ENCODE data around the gene CT45A5.
"Not testable (repeated sequence)": the region's sequence is repeated elsewhere in the genome, so short reads cannot be mapped to it uniquely, and the experiment has no call there.

CT45A5 gene

DNA sequence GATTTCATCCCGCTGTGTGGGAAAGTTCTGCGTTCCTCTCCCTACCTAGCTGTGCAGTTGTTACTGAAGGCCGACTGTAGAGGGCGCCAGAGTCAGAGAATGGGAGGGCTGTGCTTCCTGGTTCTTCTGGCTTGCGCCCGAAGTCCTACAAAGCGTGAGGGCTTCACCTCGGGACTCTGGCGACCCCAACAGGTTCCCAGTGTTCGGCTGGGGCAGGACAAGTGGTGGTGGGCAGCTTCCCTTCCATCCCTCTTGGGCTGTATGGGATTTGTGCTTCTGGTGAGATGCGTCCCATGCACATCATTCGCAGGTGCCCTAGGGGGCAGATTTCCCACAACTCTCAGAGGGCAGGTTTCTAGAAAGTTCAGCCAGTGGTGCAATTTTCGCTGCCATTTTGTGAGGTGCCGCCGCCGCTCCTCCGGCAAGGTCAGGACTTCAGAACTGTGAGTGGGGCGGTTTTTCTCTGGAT lies 44.6 kb downstream of the CT45A5 start:
- no peaks in the 10 kb centered on the region for H3K36me3 ChIP-seq (ENCODE audit: control insufficient read depth, low read length)
- H3K4me2 ChIP-seq (ENCODE audit: low read length) = peak overlapping the region; percentile 69
- no peaks in the 10 kb centered on the region for H3F3A ChIP-seq (ENCODE audit: control insufficient read depth, insufficient read depth)
- peak overlapping the region; percentile 55 for H3K4me3 ChIP-seq (ENCODE audit: low read length)
- H4K20me1 ChIP-seq (ENCODE audit: control insufficient read depth, insufficient read depth, low read depth, low read length) = no peaks in the 10 kb centered on the region
- no peaks in the 10 kb centered on the region for H3K79me2 ChIP-seq (ENCODE audit: control insufficient read depth, low read length)
- no peaks in the 10 kb centered on the region for H3K9me2 ChIP-seq (replicated peaks; ENCODE audit: control insufficient read depth, low read length)
- TF ChIP-seq EZH2phosphoT487 (IDR thresholded peaks at IDR 0.05; ENCODE audit: borderline replicate concordance, low read length) = no peak
- TF ChIP-seq, protein P1, sequence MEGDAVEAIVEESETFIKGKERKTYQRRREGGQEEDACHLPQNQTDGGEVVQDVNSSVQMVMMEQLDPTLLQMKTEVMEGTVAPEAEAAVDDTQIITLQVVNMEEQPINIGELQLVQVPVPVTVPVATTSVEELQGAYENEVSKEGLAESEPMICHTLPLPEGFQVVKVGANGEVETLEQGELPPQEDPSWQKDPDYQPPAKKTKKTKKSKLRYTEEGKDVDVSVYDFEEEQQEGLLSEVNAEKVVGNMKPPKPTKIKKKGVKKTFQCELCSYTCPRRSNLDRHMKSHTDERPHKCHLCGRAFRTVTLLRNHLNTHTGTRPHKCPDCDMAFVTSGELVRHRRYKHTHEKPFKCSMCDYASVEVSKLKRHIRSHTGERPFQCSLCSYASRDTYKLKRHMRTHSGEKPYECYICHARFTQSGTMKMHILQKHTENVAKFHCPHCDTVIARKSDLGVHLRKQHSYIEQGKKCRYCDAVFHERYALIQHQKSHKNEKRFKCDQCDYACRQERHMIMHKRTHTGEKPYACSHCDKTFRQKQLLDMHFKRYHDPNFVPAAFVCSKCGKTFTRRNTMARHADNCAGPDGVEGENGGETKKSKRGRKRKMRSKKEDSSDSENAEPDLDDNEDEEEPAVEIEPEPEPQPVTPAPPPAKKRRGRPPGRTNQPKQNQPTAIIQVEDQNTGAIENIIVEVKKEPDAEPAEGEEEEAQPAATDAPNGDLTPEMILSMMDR (IDR thresholded peaks at IDR 0.05; ENCODE audit: low read depth, low read length, poor library complexity, severe bottlenecking) = peak; percentile 75
- H3K27me3 ChIP-seq (ENCODE audit: control insufficient read depth, low read length) = no peaks in the 10 kb centered on the region
- peaks cover 4% of the 10 kb centered on the region; the same call in 1 of the 2 replicates for H3K4me1 ChIP-seq (ENCODE audit: control insufficient read depth, low read length)
- H3K9me3 ChIP-seq (ENCODE audit: control insufficient read depth, insufficient read depth, low read length) = no peaks in the 10 kb centered on the region
- H3K27ac ChIP-seq (ENCODE audit: low read depth, low read length) = no peak overlapping the region

DNA sequence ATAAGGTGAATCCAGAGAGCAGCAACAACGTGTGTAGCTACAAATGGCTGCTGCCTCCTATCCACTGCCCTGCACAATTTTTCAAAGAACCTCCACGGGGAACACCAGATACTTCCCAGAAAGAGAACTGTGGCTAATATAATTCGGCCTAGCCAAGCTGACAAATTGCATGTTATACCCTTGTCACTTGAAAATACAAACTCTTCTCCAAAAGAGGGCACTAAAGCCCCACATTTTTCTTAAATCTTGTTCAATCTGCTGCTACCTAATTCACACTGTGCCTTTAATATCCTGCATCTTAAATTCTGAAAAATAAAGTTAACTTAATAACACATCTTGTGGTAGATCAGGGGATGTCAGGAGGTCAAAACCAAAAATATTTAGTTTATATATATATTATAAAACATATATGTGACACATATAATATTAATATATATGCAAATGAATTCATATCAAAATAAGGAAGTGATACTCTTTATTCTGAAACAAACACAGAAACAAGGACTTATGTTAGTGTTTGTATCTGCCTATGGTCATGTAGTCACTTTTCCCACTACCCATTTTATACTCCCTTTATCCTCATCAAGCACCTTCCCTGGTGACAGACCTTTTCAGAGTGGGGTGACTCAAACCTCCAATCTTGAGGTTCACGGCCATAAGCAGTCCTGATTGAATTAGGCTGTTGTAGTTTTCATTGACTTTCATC lies 47.8 kb downstream of the CT45A5 start:
- no peak for TF ChIP-seq EZH2phosphoT487 (IDR thresholded peaks at IDR 0.05; ENCODE audit: borderline replicate concordance, low read length)
- TF ChIP-seq, protein P1 (IDR thresholded peaks at IDR 0.05; ENCODE audit: low read depth, low read length, poor library complexity, severe bottlenecking) = no peak
- Histone ChIP-seq H3K4me2 (ENCODE audit: low read length) (no peak overlapping the region), H4K20me1 (ENCODE audit: control insufficient read depth, insufficient read depth, low read depth, low read length) (no peaks in the 10 kb centered on the region), H3K9me2 (replicated peaks; ENCODE audit: control insufficient read depth, low read length) (no peaks in the 10 kb centered on the region), H3K9me3 (ENCODE audit: control insufficient read depth, insufficient read depth, low read length) (no peaks in the 10 kb centered on the region), H3F3A (ENCODE audit: control insufficient read depth, insufficient read depth) (no peaks in the 10 kb centered on the region), H3K79me2 (ENCODE audit: control insufficient read depth, low read length) (no peaks in the 10 kb centered on the region), H3K27ac (ENCODE audit: low read depth, low read length) (no peak overlapping the region), H3K4me3 (ENCODE audit: low read length) (no peak overlapping the region), H3K27me3 (ENCODE audit: control insufficient read depth, low read length) (no peaks in the 10 kb centered on the region), H3K36me3 (ENCODE audit: control insufficient read depth, low read length) (no peaks in the 10 kb centered on the region), H3K4me1 (ENCODE audit: control insufficient read depth, low read length) (peaks cover 4% of the 10 kb centered on the region; the same call in 1 of the 2 replicates)

DNA sequence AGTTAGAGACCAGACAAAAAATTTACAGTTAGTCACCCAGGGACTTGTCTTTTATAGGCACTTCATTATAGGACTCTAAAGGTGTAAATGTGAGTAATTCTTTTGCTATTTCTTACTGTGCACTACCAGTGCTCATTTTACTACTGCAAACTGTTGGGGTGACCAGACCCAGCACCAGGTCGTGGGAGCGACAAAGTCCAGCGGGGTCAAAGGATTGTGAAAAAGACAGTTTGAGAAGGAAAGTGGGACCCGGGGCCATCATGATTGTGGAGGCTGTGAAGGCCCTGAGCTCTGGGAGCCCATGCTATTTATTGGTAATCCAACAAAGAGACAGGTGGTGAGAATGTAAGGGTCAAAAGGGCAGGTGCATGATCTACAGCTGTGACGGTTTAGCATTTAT lies 50.6 kb downstream of the CT45A5 start:
- not testable (repeated sequence) for H3K4me2 ChIP-seq (ENCODE audit: low read length); H3F3A ChIP-seq (ENCODE audit: control insufficient read depth, insufficient read depth); H3K9me3 ChIP-seq (ENCODE audit: control insufficient read depth, insufficient read depth, low read length); H3K4me1 ChIP-seq (ENCODE audit: control insufficient read depth, low read length); H3K27me3 ChIP-seq (ENCODE audit: control insufficient read depth, low read length); H3K36me3 ChIP-seq (ENCODE audit: control insufficient read depth, low read length); H4K20me1 ChIP-seq (ENCODE audit: control insufficient read depth, insufficient read depth, low read depth, low read length); H3K4me3 ChIP-seq (ENCODE audit: low read length); H3K79me2 ChIP-seq (ENCODE audit: control insufficient read depth, low read length); H3K27ac ChIP-seq (ENCODE audit: low read depth, low read length); H3K9me2 ChIP-seq (replicated peaks; ENCODE audit: control insufficient read depth, low read length)

Measured in DOHH2 (cell line).